Fibroblast of skin of back (primary cell): Measurements from ENCODE around the gene AARS1.
"Not testable (repeated sequence)": the region's sequence is repeated elsewhere in the genome, so short reads cannot be mapped to it uniquely, and the experiment has no call there.

Source experiments
- DNase-seq: peaks from one replicate; pipeline ENCODE4 v3.0.0-alpha.2; 2013

Gene AARS1

DNA sequence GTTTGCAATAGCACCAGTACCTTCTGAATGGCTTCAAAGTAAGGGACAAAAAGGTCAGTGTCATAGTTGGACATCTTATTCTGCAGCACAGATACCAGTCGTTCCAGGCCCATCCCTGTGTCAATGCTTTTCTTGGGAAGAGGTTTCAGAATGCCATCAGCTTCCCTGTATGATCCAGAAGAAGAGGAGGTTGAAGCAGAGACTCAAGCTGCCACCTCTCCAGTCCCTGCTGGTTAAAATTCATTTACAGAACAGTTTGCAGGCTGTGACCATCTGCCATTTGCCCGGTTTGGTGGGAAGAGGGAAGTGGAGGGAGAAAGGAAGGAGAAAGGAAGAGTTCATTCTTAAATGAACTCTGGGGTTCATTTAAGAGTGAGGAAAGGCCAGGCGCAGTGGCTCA, 19.1 kb downstream of the AARS1 start:
- no peak for DNase-seq

DNA sequence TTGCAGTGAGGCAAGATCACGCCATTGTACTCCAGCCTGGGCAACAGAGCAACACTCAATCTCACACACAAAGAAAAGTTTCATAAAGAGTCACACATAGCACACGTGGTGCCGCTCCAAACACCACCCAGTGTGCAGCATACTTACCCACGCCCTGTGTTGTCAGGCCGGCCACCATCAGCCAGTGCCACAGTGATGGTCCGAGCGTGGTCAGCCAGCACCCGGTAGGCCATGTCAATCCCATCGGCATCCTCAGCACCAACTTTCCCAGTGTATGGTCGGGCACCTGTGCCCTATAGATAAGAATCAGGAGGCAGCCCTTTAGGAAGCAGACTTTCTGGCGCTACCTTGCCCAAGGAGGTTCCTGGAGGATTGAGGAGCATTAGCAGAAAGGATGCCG, 19.8 kb downstream of the AARS1 start:
- no peak for DNase-seq

DNA sequence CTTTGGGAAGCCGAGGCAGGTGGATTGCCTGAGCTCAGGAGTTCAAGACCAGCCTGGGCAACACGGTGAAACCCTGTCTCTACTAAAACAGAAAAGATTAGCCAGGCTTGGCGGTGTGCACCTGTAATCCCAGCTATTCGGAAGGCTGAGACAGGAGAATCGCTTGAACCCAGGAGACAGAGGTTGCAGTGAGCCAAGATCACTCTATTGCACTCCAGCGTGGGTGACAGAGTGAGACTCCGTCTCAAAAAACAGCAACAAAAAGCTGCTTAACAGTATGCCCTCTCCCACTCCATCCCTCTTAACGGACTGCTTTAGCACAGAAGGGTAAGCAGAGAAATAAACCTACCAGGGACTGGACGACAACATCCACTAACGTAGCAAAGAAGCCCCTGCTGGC, 21.4 kb downstream of the AARS1 start:
- DNase-seq: not testable (repeated sequence)

- DNase-seq: peak; percentile 46
These were observed 21.8 kb downstream of the AARS1 start for GRCh38 chr16:70267516-70267915.

DNA sequence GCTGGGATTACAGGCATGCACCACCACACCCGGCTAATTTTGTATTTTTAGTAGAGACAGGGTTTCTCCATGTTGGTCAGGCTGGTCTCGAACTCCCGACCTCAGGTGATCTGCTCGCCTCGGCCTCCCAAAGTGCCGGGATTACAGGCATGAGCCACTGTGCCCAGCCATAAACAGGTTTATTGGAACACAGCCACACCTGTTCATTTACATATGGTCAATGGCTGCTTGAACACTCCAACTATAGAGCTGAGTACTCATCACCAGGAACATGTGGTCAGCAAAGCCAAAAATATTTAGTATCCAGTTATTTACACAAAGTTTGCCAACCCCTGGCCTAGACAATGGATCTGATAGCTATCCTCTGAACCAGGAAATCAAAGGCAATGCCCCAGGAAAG, 29.4 kb downstream of the AARS1 start:
- not testable (repeated sequence) for DNase-seq

- DNase-seq: no peak
These were observed 30.4 kb downstream of the AARS1 start for GRCh38 chr16:70258946-70259345.

GRCh38 chr16:70258065-70258464, 31.2 kb downstream of the AARS1 start:
- no peak for DNase-seq

DNA sequence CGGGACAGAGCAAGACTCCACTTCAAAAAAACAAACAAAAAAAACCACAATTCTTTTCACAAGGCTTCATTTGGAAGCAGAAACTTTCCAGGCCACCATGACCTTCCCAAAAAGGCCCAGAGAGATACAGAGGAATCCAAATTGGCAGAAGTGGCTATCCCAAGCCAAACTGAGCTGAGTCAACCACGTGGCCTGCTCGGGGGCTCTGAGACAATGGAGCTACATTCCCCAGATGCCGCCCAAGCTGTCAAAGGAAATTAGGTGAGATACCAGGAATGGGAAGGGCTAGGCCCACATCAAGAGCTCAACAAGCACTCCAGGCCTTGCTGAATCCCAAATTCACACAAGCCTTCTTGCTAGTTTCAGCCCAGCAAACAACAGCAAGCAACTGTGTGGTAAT, 31.9 kb downstream of the AARS1 start:
- no peak for DNase-seq

DNA sequence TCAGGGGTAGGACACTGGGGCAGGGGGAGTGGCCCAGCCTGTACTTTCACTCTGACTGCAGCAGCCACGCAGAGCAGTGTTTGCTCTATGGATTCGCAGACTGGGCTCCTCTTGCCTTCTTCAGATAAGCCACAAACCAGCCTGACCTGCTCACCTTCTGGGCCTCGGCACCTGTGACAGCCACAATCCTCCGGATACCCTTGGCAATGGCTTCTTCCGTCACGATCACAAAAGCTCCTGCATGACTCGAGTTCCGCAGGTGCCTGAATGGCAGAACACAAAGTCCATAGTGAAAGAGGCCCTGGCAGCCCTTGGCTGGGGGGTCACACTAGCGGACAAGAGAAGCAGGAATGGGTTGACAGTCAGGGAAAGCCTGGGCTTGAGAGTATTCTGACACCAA, 33.7 kb downstream of the AARS1 start:
- DNase-seq: no peak

DNA sequence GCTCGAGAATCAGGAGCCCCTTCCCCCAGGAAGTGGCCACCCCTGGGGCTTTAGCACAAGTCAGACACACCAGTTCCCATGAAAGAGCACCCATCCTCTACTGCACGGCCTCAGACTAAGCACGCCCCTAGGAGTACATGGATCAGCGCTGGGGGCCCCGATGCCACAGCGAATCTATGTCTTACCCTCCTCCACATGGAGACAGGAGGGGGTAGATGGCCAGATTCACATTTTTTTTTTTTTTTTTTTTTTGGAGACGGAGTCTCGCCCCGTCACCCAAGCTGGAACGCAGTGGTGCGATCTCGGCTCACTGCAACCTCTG, 34.4 kb downstream of the AARS1 start:
- no peak for DNase-seq

- DNase-seq: no peak
These were observed 34.9 kb downstream of the AARS1 start for GRCh38 chr16:70254180-70254964.

DNA sequence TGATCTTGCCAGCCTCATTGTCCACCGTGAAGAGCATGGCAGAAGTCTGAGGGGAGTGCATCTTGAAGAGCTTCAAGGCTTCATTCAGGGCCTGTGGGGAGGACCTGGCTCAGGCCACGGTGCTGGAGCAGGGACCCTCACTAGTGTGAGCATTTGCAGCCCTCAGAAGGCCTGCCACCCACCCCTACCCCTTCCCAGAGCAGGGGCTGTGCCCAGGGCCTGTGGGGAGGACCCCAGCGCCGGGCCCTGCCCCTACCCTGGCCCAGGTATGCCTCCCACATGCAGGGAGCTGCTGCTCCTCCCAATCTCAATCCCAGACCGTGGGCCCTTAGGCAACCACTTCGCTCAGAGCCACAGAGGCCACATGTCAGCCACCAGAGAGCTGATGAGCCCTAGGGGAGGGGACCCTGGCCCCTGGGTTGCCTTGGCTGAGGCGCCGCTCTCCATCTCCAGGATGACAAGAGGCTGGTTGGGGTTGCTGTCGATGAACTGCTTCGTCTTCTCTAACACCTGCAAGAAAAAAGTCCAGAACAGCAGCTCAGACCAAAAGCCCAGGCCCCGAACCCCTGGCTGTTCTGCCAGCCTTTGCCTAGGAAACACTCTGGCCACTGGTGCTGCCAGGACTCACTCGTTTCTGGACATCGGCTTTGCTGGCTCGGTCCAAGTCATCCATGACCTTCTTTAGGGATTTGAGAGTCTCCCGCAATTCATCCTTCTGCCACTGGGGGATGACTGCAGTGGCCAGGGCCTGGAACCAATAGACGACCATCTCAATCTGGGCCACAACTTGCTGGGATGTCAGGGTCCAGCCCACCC, 35.8 kb downstream of the AARS1 start:
- DNase-seq: peak; percentile 48

GRCh38 chr16:70252355-70252988, 36.8 kb downstream of the AARS1 start:
- DNase-seq: peak; percentile 11

DNA sequence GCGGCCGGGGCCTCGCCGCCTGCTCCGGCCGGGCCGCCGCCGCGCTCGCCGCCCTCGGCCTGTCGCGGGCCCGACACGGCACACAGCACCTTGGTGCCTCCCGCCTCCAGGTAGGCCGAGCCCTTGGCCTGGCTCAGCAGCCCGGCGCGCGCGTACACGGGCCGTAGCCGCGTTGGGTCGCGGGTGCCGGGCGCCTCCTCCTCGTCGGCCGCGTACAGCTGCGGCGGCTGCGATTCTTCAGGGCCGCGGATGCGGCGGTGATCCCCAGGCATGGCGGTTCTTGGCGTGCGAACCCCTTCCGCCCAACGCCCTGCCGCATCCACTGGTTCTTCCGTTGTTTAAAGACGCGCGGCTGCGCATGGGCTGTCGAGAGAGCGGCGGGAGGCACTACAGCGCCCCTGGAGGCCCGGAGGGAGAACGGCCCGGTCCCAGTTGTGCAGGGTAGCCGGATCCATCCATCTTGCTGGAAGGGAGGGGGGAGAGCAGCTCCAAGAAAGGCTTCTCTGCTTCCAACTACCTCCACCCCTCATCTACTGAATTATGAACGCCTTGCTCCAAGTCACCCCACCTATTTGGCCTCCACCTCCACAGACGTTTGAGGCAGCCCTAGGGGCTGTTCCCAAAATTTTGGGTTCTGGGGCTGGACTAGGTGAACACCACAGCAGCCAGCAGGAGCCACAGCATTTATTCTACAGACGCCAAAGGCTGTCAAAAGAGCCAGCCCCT, 37.5 kb downstream of the AARS1 start, which contains the start of gene EXOSC6:
Gene EXOSC6 (minus strand): TSS at position 312 of the 726 bp plus-strand sequence. CDS start 40 bp downstream, at position 272.
- DNase-seq: peak; percentile 93

DNA sequence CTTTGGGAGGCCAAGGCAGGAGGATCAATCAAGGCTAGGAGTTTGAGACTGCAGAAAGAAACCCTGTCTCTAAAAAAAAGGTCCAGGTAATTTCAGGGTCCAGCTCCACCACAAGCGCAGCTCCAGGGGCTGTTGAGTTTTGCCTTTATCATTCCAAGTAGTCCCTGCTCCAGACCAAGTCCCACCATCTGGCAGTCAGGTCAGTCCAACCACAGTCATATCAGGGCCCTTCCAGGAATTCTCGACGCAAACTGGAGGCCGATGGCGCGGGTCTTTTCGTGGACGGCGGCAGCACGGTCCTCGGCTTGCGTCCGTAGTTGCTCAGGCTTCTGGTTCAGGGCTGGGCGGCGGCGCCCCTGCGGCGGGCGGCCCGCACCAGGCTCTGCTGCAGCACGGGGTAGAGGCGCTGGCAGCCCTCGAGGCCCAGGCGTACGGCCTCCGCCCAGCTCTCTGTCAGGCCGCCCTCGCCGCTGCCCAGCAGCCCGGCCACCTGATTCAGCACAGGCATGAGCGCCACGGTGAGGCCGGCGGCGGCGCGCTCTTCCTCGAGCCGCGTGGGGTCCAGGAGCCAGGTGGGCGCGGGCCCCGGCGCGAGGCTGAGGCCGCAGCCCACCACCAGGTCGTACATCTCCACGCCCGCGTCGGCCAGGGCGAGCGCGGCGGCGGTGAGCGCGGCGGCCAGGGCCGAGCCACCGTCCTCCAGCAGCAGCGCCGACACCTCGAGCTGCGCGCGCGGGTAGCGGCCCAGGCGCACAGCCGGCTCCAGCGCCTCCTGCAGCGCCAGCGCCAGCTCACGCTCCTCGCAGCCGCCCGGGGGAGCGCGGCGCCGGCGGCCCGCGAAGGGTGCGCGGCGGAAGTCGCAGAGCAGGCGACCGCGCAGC, 38.3 kb downstream of the AARS1 start:
- peak; percentile 37 for DNase-seq

DNA sequence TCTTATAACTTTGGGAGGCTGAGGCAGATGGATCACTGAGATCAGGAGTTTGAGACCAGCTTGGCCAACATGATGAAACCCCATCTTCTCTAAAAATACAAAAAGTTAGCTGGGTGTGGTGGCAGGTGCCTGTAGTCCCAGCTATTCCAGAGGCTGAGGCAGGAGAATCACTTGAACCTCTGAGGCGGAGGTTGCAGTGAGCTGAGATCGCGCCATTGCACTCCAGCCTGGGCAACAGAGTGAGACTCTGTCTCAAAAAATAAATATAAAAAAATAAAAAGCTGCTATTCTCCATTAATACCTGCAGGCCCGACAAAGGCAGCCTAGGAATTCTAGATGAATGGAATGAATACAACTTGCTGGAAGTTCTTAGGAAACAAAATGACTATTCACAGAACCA, 39.6 kb downstream of the AARS1 start:
- DNase-seq: not testable (repeated sequence)

DNA sequence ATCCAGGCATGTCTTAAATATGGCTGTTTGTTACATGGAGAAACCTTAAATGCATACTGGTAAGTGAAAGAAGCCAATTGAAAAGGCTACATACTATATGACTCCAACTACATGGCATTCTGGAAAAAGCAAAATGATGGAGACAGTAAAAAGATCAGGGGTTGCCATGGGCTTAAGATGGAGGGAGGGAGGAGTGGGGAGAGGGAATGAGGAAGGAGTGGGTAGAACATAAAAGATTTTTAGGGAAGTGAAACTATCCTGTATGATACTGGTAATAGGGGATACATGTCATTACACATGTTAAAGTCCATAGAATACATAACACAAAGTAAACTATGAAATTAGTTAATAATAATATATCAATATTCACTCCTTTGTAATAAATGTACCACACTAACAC, 50.5 kb downstream of the AARS1 start:
- not testable (repeated sequence) for DNase-seq

GRCh38 chr16:70231831-70232230, 57.5 kb downstream of the AARS1 start:
- not testable (repeated sequence) for DNase-seq

- DNase-seq: not testable (repeated sequence)
These were observed 63.3 kb downstream of the AARS1 start for GRCh38 chr16:70226024-70226423.

DNA sequence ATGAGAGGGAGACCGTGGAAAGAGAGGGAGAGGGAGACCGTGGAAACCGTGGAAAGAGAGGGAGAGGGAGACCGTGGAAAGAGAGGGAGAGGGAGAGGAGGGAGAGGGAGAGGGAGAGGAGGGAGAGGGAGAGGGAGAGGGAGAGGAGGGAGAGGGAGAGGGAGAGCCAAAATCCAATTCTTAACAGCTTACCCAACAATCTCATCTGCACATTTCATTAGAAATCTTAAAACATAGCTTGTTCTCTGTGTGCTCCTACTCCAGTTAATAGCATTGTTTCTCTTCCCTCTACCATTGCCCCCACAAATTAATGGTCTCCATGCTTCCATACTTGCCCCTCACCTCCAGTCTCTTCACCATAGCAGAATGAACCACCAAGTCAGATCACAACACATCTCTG, 63.9 kb downstream of the AARS1 start:
- DNase-seq: not testable (repeated sequence)

DNA sequence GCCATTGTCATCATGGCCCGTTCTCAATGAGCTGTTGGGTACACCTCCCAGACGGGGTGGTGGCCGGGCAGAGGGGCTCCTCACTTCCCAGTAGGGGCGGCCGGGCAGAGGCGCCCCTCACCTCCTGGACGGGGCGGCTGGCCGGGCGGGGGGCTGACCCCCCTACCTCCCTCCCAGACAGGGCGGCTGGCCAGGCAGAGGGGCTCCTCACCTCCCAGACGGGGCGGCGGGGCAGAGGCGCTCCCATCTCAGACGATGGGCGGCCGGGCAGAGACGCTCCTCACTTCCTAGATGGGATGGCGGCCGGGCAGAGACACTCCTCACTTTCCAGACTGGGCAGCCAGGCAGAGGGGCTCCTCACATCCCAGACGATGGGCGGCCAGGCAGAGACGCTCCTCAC, 64.7 kb downstream of the AARS1 start:
- DNase-seq: not testable (repeated sequence)
